Progenitor cell of endocrine pancreas (in vitro differentiated cells): ENCODE results near the gene GRID2. TPM values are rescaled to one million over a fixed set of nuclear protein-coding genes. Genes with fewer than 3 reads are reported as not detected.
"Not testable (repeated sequence)": the region's sequence is repeated elsewhere in the genome, so short reads cannot be mapped to it uniquely, and the experiment has no call there.

ENCODE experiments used
- DNase-seq: peaks from one replicate; pipeline ENCODE4 v3.0.0; 2021; ENCODE audit warnings: low spot score; ENCODE audit not compliant: unreplicated experiment
- H3K27ac Mint-ChIP-seq: 2 replicates; pipeline ENCODE4 v1.8.0; 2021; ENCODE audit warnings: mild to moderate bottlenecking, moderate library complexity, mixed read lengths
- H3K27me3 Mint-ChIP-seq: 2 replicates; pipeline ENCODE4 v1.8.0; 2021; ENCODE audit warnings: mixed read lengths
- H3K36me3 Mint-ChIP-seq: 2 replicates; pipeline ENCODE4 v1.8.0; 2022; ENCODE audit warnings: mixed read lengths; ENCODE audit not compliant: insufficient read depth
- H3K4me1 Mint-ChIP-seq: 2 replicates; pipeline ENCODE4 v1.8.0; 2021; ENCODE audit warnings: low read depth, mixed read lengths
- H3K4me3 Mint-ChIP-seq: 2 replicates; pipeline ENCODE4 v1.8.0; 2021; ENCODE audit warnings: low read depth, mild to moderate bottlenecking, moderate library complexity, mixed read lengths
- H3K9me3 Mint-ChIP-seq: 2 replicates; pipeline ENCODE4 v1.8.0; 2021; ENCODE audit warnings: low read depth, mixed read lengths
- CTCF ChIP-seq: fragments of 200-600 bp; sonication (generic); IDR thresholded peaks from one replicate; pipeline ENCODE4 v1.5.0; 2021; ENCODE audit warnings: antibody characterized with exemption, mild to moderate bottlenecking; ENCODE audit not compliant: unreplicated experiment
- total RNA-seq: library from RNA; stranded (reverse); gene quantifications from 2 replicates; pipeline ENCODE4 v1.2.1, GENCODE V29; 2021

The GRID2 gene
- total RNA-seq, 1 donor from 2014 or later, result 0.69 TPM

DNA sequence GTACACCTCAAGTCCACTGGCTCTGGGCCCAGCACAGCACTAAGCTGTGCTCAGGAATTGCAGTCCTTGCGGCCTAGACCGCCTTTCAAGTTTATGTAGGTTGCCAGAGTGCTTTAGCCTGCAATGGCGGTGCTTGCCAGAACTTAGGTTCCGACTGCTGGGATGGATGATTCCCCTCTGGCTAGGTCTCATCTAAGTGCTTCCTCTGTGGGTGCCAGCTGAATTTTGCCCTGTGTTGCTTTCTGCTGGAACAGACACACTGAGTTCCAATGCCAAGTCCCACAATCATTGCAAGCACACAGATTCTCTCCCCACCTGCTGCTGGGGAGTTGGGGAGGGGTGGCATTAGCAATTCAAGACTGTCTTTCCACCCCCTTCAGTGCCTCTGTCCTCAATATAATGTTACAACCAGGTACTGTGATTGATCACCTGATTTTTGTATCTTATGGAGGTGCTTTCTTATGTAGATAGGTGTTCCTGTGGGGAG lies 129.5 kb downstream of the GRID2 start:
- Mint-ChIP-seq H3K4me1 (no peaks in the 10 kb centered on the region), H3K9me3 (peaks cover 20% of the 10 kb centered on the region), H3K4me3 (no peak overlapping the region), H3K27ac (no peak overlapping the region), H3K36me3 (no peaks in the 10 kb centered on the region), H3K27me3 (no peaks in the 10 kb centered on the region)
- DNase-seq, result no peak
- TF ChIP-seq CTCF, result no peak

DNA sequence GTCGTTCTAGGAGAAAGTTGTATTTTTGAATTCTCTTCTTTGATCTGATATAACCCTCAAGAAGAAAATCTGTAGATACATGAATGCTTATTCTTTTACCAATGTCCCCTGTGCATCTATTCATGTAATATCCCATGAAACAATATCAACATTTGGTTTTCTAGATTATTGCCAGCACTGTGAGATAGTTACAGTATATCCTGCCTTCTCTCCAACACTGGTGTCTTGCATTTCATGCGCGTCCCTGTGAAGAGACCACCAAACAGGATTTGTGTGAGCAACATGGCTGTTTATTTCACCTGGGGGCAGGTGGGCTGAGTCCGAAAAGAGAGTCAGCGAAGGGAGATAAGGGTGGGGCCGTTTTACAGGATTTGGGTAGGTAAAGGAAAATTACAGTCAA lies 135.0 kb downstream of the GRID2 start:
- H3K9me3 Mint-ChIP-seq, H3K36me3 Mint-ChIP-seq: not testable (repeated sequence)
- peaks cover 40% of the 10 kb centered on the region for H3K27me3 Mint-ChIP-seq

DNA sequence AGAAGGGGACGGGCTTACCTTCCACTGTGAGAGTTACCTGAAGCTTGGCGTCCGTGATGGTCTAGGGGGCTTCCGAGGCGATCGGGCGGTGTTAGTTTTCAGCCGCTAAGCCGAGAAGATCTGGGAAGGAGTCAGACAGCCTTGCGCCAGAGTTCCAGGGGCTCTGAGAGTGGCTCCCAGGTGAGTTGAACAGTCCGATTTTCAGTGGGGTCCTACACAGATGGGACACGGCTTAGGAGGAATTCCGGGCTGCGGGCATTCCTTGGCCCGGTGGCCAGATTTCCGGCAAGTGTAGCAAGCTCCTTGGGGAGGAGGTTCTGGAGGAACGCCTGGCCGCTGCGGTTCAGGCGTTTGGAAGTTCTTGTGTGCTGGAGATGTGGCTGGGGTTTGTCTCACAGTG lies 138.4 kb downstream of the GRID2 start:
- Mint-ChIP-seq H3K27ac (peak overlapping the region; percentile 37), H3K27me3 (peaks cover 53% of the 10 kb centered on the region), H3K4me3 (peak overlapping the region; percentile 51)
- not testable (repeated sequence) for H3K9me3 Mint-ChIP-seq, H3K36me3 Mint-ChIP-seq, H3K4me1 Mint-ChIP-seq, DNase-seq

More for the DNA sequence above, 135.0 kb downstream of the GRID2 start:
- not testable (repeated sequence) for H3K4me1 Mint-ChIP-seq, DNase-seq, H3K27ac Mint-ChIP-seq, H3K4me3 Mint-ChIP-seq

DNA sequence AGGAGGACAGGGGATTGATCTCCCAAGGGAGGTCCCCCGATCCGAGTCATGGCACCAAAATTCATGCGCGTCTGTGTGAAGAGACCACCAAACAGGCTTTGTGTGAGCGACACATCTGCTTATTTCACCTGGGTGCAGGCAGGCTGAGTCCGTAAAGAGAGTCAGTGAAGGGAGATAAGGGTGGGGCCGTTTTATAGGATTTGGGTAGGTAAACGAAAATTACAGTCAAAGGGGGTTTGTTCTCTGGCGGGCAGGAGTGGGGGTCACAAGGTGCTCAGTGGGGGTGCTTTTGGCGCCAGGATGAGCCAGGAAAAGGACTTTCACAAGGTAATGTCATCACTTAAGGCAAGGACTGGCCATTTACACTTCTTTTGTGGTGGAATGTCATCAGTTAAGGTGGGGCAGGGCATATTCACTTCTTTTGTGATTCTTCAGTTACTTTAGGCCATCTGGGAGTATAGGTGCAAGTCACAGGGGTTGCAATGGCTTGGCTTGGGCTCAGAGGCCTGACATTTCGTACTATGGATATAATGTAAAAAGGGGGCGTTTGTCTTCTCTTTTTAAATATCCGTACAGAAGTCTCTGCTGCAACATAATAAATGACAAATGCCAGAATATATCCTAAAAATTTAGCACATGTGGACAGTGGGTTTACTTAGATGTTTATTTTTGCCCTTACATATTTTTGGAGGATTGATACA lies 140.5 kb downstream of the GRID2 start:
- not testable (repeated sequence) for H3K27ac Mint-ChIP-seq, H3K4me3 Mint-ChIP-seq, H3K36me3 Mint-ChIP-seq, H3K4me1 Mint-ChIP-seq, DNase-seq, H3K9me3 Mint-ChIP-seq
- H3K27me3 Mint-ChIP-seq, result peaks cover 48% of the 10 kb centered on the region

GRCh38 chr4:92445127-92445526 lies 141.4 kb downstream of the GRID2 start:
- H3K27ac Mint-ChIP-seq, result no peak overlapping the region
- H3K4me1 Mint-ChIP-seq, result peaks cover 2% of the 10 kb centered on the region
- no peak for TF ChIP-seq CTCF
- no peak overlapping the region for H3K4me3 Mint-ChIP-seq
- no peaks in the 10 kb centered on the region for H3K9me3 Mint-ChIP-seq
- H3K27me3 Mint-ChIP-seq, result peaks cover 45% of the 10 kb centered on the region
- H3K36me3 Mint-ChIP-seq, result no peaks in the 10 kb centered on the region
- DNase-seq, result no peak

- no peaks in the 10 kb centered on the region for H3K9me3 Mint-ChIP-seq
- no peak for DNase-seq
- no peak for TF ChIP-seq CTCF
- H3K4me3 Mint-ChIP-seq, result no peak overlapping the region
- no peak overlapping the region for H3K27ac Mint-ChIP-seq
- no peaks in the 10 kb centered on the region for H3K4me1 Mint-ChIP-seq
- H3K36me3 Mint-ChIP-seq, result no peaks in the 10 kb centered on the region
- peaks cover 26% of the 10 kb centered on the region for H3K27me3 Mint-ChIP-seq
Measured at GRCh38 chr4:92447255-92447905, 143.6 kb downstream of the GRID2 start.

GRCh38 chr4:92448176-92448575 lies 144.4 kb downstream of the GRID2 start:
- H3K27me3 Mint-ChIP-seq, result peaks cover 18% of the 10 kb centered on the region
- DNase-seq, H3K27ac Mint-ChIP-seq, H3K9me3 Mint-ChIP-seq, H3K4me3 Mint-ChIP-seq, H3K36me3 Mint-ChIP-seq, H3K4me1 Mint-ChIP-seq: not testable (repeated sequence)
